ENCODE results near the gene FAF1.
"Not testable (repeated sequence)": the region's sequence is repeated elsewhere in the genome, so short reads cannot be mapped to it uniquely, and the experiment has no call there.

The FAF1 gene

GRCh38 chr1:50742523-50742922 lies 217.5 kb downstream of the FAF1 start:
- H3K9ac ChIP-seq (ENCODE audit: low read length), result no peak overlapping the region
- TF ChIP-seq EZH2phosphoT487 (IDR thresholded peaks at IDR 0.05; ENCODE audit: low read depth), result no peak
- TF ChIP-seq CTCF (IDR thresholded peaks at IDR 0.05; ENCODE audit: low read depth, low read length), result no peak
- no peaks in the 10 kb centered on the region for H3K79me2 ChIP-seq (ENCODE audit: low read length)
- H3K27ac ChIP-seq (ENCODE audit: low read length), result no peak overlapping the region
- no peak overlapping the region for H3K4me2 ChIP-seq (ENCODE audit: low read length)
- H3K4me3 ChIP-seq (ENCODE audit: low read length), result no peak overlapping the region
- H3K9me3 ChIP-seq (ENCODE audit: insufficient read depth, low read length), result no peaks in the 10 kb centered on the region
- no peaks in the 10 kb centered on the region for H3K27me3 ChIP-seq (ENCODE audit: low read depth, low read length)
- no peak overlapping the region for H2AFZ ChIP-seq (ENCODE audit: low read depth, low read length)
- H4K20me1 ChIP-seq (ENCODE audit: insufficient read depth, low read length), result no peaks in the 10 kb centered on the region
- no peaks in the 10 kb centered on the region for H3K4me1 ChIP-seq (ENCODE audit: low read length)
- no peaks in the 10 kb centered on the region for H3K36me3 ChIP-seq (replicated peaks; ENCODE audit: low read depth, low read length)

DNA sequence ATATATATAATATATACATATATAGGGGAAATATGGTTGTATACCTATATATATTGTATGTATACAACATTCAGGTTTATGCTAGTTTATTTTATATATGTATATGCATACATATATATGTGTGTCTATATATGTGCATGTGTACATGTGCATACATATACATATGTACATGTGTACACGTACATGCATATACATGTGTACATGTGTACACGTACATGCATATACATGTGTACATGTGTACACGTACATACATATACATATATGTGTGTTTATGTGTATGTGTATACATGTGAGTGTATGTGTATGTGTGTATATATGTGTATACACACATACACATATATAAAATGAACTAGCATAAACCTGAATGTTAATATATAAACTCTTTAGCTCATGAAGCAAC lies 220.9 kb downstream of the FAF1 start:
- Histone ChIP-seq H3K36me3 (replicated peaks; ENCODE audit: low read depth, low read length) (no peaks in the 10 kb centered on the region), H3K4me3 (ENCODE audit: low read length) (no peak overlapping the region), H3K4me1 (ENCODE audit: low read length) (no peaks in the 10 kb centered on the region), H3K9ac (ENCODE audit: low read length) (no peak overlapping the region), H3K79me2 (ENCODE audit: low read length) (no peaks in the 10 kb centered on the region), H2AFZ (ENCODE audit: low read depth, low read length) (no peak overlapping the region), H3K27me3 (ENCODE audit: low read depth, low read length) (no peaks in the 10 kb centered on the region), H3K4me2 (ENCODE audit: low read length) (no peak overlapping the region), H3K9me3 (ENCODE audit: insufficient read depth, low read length) (no peaks in the 10 kb centered on the region), H4K20me1 (ENCODE audit: insufficient read depth, low read length) (no peaks in the 10 kb centered on the region), H3K27ac (ENCODE audit: low read length) (no peak overlapping the region)
- no peak for TF ChIP-seq CTCF (IDR thresholded peaks at IDR 0.05; ENCODE audit: low read depth, low read length)
- TF ChIP-seq EZH2phosphoT487 (IDR thresholded peaks at IDR 0.05; ENCODE audit: low read depth), result no peak

DNA sequence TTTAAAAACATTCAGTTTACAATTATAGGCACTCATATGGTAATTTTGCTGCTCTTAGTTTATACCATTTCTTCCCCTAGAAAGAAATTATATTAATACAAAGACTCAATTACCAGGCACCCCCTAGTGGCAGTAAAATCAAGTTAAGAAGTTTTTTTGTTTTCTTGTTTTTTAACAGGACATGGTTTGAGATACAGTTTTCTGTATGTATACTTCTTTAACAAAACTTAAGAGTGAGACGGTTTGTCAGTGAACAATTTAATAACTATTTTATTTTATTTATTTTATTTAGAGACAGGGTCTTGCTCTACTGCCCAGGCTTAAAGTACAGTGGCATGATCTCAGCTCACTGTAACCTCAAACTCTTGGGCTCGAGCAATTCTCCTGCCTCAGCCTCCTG lies 224.6 kb downstream of the FAF1 start:
- Histone ChIP-seq H3K27me3 (ENCODE audit: low read depth, low read length) (no peaks in the 10 kb centered on the region), H4K20me1 (ENCODE audit: insufficient read depth, low read length) (no peaks in the 10 kb centered on the region), H3K9ac (ENCODE audit: low read length) (no peak overlapping the region), H3K4me2 (ENCODE audit: low read length) (no peak overlapping the region), H3K4me1 (ENCODE audit: low read length) (no peaks in the 10 kb centered on the region), H3K27ac (ENCODE audit: low read length) (no peak overlapping the region), H2AFZ (ENCODE audit: low read depth, low read length) (no peak overlapping the region), H3K36me3 (replicated peaks; ENCODE audit: low read depth, low read length) (no peaks in the 10 kb centered on the region), H3K4me3 (ENCODE audit: low read length) (no peak overlapping the region), H3K79me2 (ENCODE audit: low read length) (no peaks in the 10 kb centered on the region), H3K9me3 (ENCODE audit: insufficient read depth, low read length) (no peaks in the 10 kb centered on the region)
- TF ChIP-seq EZH2phosphoT487 (IDR thresholded peaks at IDR 0.05; ENCODE audit: low read depth) (no peak), CTCF (IDR thresholded peaks at IDR 0.05; ENCODE audit: low read depth, low read length) (peak; percentile 49)

- not testable (repeated sequence) for H3K9ac ChIP-seq (ENCODE audit: low read length); H3K4me2 ChIP-seq (ENCODE audit: low read length); H2AFZ ChIP-seq (ENCODE audit: low read depth, low read length); H3K27me3 ChIP-seq (ENCODE audit: low read depth, low read length); H3K4me3 ChIP-seq (ENCODE audit: low read length); H3K79me2 ChIP-seq (ENCODE audit: low read length); H3K9me3 ChIP-seq (ENCODE audit: insufficient read depth, low read length); H3K36me3 ChIP-seq (replicated peaks; ENCODE audit: low read depth, low read length); H3K27ac ChIP-seq (ENCODE audit: low read length); H4K20me1 ChIP-seq (ENCODE audit: insufficient read depth, low read length)
- H3K4me1 ChIP-seq (ENCODE audit: low read length), result peaks cover 16% of the 10 kb centered on the region
These were observed 232.5 kb downstream of the FAF1 start for GRCh38 chr1:50727578-50727977.

All from OCI-LY3 (cell line).